Right lobe of liver (tissue), 4 donors: ENCODE measurements around the gene EXOC3L1.

Experiments used
- CTCF ChIP-seq, 4 donors: fragments of 200-600 bp in 3 of 4; fragments of 450-650 bp in 1 of 4; IDR thresholded peaks; one replicate each; pipeline versions ENCODE4 v1.5.1 to v1.8.0; 2016 to 2022; ENCODE audit warnings: antibody characterized with exemption in 4 of 4, mild to moderate bottlenecking in 2 of 4
- POLR2A ChIP-seq: fragments of 450-650 bp; IDR thresholded peaks from one replicate; pipeline ENCODE4 v1.6.1; 2017; ENCODE audit warnings: antibody characterized with exemption, mild to moderate bottlenecking
- donor health status: DM: no; HTN: no; CAD: no.
- donor health status: DM: no; HTN: no; CAD: no.
- donor health status: DM: no; HTN: yes; CAD: no.

DNA sequence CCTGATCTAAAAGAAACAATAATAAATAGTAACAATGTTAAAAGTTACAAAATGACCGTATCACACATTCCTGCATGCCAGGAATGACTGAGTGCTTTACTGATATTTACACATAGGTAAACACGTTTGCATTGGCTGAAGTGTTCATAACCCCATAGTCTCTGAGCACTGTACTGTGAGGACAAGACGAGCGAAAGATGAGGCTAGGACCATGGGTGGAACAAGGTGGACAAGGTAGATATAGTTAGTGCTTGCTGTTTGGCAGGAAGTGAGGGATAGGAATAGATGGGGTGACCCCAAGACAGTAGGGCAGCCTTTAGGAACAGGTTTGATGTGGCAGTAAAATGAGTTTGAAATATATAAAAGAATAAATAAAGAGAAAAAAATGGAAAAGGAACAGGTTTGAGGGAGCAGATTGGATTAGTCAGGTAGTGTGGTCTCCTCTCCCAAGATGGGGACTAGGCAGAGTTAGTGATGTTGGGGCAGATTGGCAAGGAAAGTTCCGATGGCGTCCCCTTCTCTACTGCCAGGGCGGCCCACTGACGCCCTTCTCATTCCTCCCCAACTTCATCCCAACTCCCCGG, 1.6 kb upstream of the EXOC3L1 start:
- TF ChIP-seq CTCF (IDR thresholded peaks at IDR 0.05) (no peak), POLR2A (no peak)
